HG02981 (cell line): ENCODE results near the gene DNAJC12.
"Not testable (repeated sequence)": the region's sequence is repeated elsewhere in the genome, so short reads cannot be mapped to it uniquely, and the experiment has no call there.

Source experiments
- ATAC-seq: cut with Tn5 transposase; IDR thresholded peaks from one replicate; pipeline ENCODE4 v1.9.1; 2021; ENCODE audit warnings: mild to moderate bottlenecking, moderate library complexity; ENCODE audit not compliant: unreplicated experiment

The DNAJC12 gene

GRCh38 chr10:67764012-67764822 lies 73.8 kb downstream of the DNAJC12 start:
- ATAC-seq = peak; percentile 83

- ATAC-seq = peak; percentile 22
Observed at GRCh38 chr10:67763499-67764011, 74.4 kb downstream of the DNAJC12 start.

- ATAC-seq = not testable (repeated sequence)
Observed at GRCh38 chr10:67762567-67762966, 75.4 kb downstream of the DNAJC12 start.

GRCh38 chr10:67760272-67760671 lies 77.7 kb downstream of the DNAJC12 start:
- no peak for ATAC-seq
